Measurements from ENCODE around the gene FOXP1.

DNA sequence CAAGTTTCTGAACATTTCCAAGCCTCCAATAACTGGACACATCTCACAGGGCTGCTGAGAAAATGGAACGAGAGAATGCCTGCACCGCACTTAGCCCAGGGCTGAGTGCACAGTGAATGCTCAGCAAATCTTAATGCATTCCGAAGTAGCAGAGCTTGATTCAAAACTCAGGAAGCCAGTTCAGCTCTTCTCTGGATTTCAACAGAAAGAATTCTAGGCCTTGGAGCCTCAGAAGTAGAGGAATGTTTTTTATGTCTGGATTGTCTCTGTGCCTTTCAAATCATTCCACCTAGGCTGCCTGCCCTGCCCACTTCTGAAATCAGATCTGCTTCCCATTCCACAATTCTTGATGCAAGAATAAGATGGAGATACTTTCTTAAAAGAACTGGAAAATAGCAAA lies 9.6 kb upstream of the FOXP1 start:
- TF ChIP-seq, protein P1, sequence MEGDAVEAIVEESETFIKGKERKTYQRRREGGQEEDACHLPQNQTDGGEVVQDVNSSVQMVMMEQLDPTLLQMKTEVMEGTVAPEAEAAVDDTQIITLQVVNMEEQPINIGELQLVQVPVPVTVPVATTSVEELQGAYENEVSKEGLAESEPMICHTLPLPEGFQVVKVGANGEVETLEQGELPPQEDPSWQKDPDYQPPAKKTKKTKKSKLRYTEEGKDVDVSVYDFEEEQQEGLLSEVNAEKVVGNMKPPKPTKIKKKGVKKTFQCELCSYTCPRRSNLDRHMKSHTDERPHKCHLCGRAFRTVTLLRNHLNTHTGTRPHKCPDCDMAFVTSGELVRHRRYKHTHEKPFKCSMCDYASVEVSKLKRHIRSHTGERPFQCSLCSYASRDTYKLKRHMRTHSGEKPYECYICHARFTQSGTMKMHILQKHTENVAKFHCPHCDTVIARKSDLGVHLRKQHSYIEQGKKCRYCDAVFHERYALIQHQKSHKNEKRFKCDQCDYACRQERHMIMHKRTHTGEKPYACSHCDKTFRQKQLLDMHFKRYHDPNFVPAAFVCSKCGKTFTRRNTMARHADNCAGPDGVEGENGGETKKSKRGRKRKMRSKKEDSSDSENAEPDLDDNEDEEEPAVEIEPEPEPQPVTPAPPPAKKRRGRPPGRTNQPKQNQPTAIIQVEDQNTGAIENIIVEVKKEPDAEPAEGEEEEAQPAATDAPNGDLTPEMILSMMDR (conservative IDR thresholded peaks at IDR 0.05 in 1 of 2, IDR thresholded peaks at IDR 0.05 in 1 of 2; ENCODE audit: extremely low read depth in 1 of 2, insufficient read depth in 1 of 2, low read depth in 1 of 2, low read length in 2 of 2) = no peak
- no peak for TF ChIP-seq EZH2 (IDR thresholded peaks at IDR 0.05; ENCODE audit: borderline replicate concordance, low read length)

All from mammary epithelial cell (primary cell).